NCI-H2107 (cell line): ENCODE data around the gene NECTIN1.

Experiments
- DNase-seq: peaks from one replicate; lab custom pipeline; 2025; lab: John Stamatoyannopoulos, UW

Gene NECTIN1

DNA sequence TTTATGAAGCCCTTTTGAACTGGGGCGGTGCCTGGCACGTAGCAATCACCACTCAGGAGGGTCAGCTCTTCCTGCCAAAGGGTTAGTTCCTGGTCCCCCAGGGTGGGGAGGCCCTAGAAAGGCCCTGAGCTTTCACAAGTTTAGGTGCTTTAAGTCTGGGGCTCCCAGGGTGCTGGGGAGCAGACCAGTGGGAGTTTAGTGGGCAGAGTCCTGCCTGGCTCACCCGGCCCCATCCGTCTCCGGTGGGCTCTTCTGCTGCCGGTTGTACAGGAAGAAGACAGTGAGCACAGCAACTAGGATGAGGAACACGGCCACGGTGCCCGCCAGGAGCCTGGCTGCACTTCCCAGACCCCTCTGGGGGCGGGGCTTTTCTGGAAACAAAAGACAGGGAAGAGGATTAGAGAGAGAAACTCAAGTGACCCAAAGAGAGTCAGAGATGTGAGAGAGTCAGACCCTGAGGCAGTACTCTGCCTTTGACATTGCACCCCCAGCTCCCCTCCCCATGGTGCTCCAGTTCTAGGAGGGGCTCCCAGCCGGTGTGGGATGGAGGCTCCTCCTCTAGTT lies 89.3 kb downstream of the NECTIN1 start:
- no peak for DNase-seq

GRCh38 chr11:119638851-119639250 lies 90.1 kb downstream of the NECTIN1 start:
- no peak for DNase-seq

- no peak for DNase-seq
Measured at GRCh38 chr11:119637481-119637880, 91.5 kb downstream of the NECTIN1 start.

- no peak for DNase-seq
Measured at GRCh38 chr11:119635776-119636175, 93.2 kb downstream of the NECTIN1 start.

GRCh38 chr11:119635041-119635740 lies 93.8 kb downstream of the NECTIN1 start:
- no peak for DNase-seq

DNA sequence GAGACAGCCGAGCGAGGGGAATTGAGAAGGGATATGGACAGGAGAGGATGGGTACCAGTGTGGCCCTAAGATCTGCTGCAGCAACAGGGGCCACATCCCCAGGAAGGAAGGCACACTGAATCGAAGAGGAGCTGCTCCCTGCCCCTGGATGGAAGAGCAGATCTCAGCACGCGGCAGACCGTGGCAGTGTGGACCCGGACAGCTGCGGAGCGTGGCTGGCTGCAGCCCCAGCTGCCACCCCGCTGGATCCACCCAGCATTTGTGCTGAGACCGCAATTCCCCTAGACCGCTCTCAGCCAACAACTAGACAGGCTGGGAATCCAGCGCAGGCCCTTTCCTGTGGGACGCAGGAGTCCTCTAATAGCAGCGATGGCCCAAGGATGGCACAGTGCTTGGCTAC lies 94.7 kb downstream of the NECTIN1 start:
- no peak for DNase-seq

DNA sequence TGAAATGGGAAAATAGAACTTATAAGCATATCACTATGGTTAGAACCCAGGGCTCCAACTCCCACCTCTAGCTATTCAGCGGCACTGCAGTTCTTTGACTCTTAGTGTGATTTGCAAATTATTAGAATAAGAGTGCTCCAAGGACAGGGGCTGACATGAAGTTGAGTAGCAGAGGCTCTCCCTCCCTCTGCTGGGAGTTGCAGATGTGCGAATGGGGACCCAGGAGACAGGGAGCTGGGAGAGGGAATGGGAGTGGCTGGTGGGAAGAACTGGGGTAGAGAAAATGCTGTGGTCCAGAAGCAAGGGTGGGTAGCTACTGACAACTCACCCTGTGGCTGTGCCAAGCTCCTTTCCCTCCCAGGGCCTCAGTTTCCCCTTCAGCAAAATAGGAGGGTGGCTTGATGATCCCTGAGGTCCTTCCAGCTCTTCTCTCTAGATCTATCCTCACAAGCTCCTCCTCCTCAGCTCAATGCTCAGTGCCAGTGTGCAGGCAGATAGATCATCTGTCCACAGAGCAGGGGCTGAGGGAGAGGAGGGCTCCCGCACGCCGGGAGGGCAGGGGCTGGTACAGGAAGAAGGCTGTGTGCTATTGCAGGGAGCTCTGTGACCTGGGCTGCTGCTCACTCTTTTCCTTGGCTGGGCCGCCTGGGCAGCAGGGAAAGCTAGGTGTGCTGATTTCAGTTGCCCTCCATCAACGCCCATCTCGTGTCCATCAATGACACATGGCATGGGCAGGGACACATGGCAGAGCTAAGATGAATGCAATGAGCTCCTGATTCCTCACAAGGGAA lies 99.0 kb downstream of the NECTIN1 start:
- no peak for DNase-seq

- no peak for DNase-seq
Measured at GRCh38 chr11:119629085-119629484, 99.9 kb downstream of the NECTIN1 start.

GRCh38 chr11:119627286-119627685 lies 101.7 kb downstream of the NECTIN1 start:
- DNase-seq = no peak

- DNase-seq = no peak
Measured at GRCh38 chr11:119626871-119627270, 102.1 kb downstream of the NECTIN1 start.

DNA sequence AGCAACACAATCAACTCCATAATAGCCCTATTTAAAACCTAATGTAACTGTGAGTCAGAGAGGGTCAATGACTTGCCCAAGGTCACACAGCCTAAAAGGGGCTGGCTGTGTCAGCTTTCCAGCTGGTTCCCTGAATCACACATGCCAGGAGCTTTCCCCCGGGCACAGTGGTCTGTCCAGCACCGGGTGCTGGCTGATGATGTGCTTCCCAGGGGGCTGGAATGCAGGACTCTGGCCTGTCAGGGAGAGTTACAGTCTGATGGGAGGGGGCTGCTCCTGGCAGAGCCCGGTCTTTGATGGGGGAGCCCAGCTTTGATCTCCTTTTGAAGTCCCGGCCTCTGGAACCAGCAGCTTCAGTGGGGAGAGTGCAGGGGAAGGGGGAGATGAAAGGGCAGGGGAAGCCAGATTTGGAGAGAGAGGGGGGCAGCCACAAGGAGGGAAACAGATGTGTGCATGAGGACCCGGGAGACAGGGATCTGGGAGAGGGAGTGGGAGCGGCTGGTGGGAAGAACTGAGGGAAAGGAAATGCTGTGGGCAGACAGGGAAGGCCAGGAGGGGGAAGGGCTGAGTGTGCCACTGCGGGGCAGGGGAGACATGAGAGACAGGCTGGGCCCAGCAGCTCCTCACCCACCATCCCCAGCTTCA lies 102.7 kb downstream of the NECTIN1 start:
- DNase-seq = no peak

DNA sequence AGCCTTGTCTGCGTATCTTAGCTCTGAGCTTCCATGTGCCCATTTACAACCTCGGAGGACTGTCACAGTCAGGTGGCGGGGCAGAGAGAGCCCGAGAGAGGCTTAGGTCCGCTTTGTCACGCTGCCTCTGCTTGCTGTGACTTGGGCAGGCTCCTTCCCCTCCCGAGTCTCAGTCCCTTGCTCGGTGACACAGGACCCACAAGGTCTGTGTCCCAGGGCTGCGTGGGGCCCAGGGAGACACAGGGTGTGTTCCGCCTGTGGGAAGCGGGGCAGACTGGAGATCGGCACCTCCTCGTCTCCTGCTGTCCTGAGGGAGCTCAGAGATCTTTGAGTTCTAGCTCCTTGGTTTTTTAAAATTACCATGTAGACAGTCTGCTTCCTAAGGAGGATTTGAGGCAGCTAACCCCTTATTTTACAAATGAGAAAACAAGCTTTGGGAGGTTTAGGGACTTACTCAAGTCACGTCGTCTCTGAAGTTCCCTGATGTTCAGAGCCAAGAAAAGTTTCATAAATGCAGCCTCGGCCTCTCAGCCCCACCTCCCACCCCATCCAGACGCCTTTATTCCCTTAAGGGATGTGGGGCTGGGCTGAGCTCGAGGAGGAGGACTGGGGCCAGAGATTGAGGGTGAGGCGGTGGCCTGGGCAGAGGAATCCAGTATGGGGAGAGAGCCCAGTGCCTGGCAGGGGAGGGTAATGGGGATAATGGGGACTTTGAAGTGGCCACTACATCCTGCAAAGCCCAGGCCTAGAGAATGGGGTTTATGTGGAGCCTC lies 103.6 kb downstream of the NECTIN1 start:
- no peak for DNase-seq

DNA sequence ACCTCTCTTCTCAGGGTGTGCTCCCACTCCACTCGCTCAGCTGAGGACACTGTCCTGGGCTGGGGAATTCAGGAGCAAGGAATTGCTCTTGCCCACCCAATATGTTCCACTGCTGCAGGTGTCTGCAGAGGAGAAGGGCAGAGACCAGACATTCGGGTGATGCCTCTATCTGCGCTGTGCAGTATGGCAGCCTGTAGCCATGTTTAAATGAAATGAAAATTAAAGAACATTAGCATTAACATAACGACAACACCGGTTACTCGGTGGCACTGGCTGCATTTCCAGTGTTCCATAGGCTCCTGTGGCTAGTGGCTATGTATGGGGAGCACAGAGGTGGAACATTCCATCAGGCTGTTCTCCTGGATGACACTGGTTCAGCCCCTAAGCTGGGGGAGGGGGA lies 104.4 kb downstream of the NECTIN1 start:
- no peak for DNase-seq

- no peak for DNase-seq
Measured at GRCh38 chr11:119624102-119624615, 104.8 kb downstream of the NECTIN1 start.

DNA sequence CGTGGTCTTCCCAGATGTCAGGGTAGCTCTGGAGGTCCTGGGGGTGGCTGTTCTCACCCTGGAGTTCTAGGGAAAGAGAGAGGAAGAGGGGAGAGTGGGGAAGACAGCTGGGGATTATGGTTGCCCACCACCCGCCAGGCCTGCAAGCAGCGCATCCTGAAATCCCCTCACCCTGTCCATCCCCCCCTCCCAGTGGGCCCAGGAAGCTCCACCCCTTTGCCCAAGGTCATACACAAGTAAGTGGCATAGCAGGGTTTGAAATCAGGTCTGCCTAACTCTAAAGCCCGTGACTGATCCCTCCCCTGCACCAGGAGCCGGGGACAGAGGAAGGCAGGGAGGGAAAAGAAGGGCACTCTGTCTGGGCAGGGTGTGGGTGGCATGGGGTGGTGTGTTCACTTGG lies 105.3 kb downstream of the NECTIN1 start:
- no peak for DNase-seq

- DNase-seq = no peak
Measured at GRCh38 chr11:119622454-119623143, 106.4 kb downstream of the NECTIN1 start.

GRCh38 chr11:119619665-119620064 lies 109.3 kb downstream of the NECTIN1 start:
- no peak for DNase-seq

GRCh38 chr11:119618208-119618909 lies 110.6 kb downstream of the NECTIN1 start:
- no peak for DNase-seq

DNA sequence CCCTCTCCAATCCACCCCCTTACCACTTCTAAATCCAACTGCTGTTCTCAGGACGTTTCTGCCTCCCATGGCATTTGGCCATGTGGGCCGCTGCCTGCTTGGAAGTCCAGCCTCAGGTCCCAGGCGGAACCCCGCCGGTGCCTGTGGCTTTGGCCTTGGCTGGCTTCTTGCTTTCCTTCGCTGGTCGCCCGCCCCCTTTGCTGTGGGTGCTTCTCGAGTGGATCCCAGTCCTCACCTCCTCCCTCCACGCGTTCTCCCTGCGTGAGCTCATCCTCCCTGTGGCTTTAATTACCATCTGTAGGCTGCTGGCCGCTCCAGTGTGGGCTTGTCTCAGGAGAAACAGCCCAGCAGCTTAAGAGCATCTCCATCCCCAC lies 111.7 kb downstream of the NECTIN1 start:
- DNase-seq = no peak

DNA sequence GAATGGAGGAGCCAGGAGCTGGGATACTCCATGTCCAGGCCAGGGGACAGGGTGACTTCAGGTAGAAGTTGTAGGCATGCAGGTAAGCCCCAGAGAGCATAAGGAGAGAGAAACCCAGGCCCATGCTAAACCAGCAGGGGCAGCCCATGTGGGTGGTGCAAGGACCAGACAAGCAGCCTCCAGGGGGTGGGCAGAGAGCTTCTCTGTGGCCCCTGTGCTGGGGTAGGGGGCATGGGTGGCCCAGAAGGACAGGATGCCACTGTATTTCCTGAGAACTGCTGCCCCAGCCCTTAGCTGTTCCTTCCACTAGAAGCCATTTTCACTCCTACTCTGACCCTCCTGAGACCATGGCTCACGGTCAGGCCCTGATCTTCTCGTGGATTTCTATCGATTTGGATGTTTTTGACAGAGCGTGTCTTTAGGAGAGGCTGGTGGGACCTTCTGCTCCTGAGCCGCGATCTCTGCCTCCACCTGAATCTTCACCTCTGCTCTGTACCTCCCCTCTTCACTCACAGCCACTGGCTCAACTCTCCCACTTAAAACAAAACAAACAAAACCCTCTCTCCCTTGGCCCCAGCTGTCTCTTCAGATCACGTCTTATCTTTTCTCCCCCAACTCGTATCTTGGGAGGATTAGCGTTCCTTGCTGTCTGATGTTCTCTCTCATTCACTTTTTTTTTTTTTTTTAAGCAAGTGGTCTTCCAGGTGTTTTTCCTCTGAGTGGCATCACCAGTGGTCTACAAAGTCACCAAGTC lies 112.2 kb downstream of the NECTIN1 start:
- no peak for DNase-seq
